GM18508 (cell line): ENCODE results near the gene KHDC4.

Experiments used
- ATAC-seq: cut with Tn5 transposase; IDR thresholded peaks from one replicate; pipeline ENCODE4 v1.9.1; 2021; ENCODE audit warnings: moderate number of reproducible peaks; ENCODE audit not compliant: insufficient read depth, unreplicated experiment

The KHDC4 gene

DNA sequence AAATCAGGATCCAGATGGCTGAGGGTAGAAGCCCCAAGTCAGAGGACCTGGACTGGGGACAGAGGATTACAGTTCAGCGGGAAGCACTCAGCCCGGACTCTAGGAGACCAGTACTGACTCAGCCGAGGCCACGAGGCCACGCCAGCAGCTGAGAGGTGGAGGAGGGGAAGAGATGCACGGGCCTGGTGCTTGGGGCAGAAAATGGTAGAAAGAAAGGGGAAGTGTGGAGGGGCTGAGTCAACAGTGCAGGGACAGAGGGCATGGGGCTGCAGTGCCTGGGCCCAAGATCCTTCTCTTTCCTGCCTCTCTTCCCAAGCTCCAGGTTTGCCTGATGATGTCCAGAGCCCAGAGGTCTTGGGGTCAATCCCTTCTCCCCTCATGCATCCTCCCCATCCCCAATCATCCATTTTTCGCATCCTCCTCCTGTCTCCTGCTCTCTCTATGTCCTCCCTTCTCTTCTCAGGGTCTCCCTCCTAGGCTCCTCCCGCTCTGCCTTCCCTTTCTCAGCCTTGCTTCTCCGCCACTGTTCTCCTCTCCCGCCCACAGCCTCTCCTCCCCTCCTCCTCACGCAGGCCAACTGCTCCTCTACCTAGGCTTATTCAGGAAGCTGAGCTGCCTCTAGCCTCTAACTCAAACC lies 36.4 kb upstream of the KHDC4 start:
- ATAC-seq = no peak

DNA sequence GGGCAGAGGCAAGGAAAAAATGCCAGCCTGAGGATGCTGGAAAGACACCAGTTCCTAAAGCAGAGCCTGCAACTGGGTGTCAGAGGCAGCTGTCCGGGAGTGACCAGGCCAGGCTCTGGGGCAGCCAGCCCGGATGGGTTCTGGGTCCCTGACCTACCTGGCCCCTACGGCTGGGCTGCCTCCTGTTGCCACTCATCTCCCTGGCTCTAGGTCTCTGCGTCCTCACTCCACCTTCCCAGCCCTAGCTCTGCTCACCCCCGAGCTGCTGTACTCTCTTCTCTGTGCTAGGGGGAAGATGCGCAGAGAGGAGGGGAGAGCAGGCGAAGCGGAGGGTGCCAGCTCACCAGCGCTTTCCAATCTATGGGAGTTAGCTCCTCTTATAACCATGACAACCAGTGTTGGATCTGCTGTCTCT lies 35.2 kb upstream of the KHDC4 start:
- no peak for ATAC-seq

DNA sequence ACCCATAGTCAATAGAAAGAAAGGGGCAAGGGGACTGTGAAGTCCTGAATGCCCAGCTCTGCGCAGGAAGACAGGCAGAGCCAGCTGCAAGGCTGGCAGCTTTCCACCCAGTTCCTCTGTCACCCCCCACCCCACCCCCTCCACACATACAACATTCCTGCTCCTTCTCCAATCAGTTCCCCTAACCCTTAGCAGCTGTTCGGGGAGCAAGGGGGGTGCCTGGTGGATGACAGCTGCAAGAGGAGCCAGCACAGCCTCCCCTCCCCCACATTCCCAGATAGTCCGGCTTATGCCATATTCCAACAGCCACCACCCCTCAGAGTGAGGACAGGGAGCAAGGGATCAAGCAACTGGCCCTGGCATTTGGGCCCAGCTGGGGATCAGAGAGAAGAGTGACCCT lies 34.5 kb upstream of the KHDC4 start:
- ATAC-seq = no peak

DNA sequence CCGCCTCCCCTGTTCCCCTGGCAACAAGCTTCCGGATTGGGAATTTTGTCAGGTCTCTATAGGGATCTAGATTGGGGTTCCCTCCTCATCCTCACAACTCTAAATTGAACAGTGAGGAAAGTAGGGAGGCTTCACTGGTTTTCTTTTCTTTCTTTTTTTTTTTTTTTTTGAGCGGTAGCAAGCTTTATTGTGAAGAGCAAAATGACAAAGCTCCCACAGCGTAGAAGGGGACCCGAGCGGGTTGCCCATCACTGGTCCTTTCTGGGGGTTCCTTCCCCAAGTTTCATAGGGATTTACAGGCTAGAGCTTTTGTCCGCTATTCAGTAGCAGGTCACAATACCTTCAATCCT lies 33.8 kb upstream of the KHDC4 start:
- ATAC-seq = no peak

DNA sequence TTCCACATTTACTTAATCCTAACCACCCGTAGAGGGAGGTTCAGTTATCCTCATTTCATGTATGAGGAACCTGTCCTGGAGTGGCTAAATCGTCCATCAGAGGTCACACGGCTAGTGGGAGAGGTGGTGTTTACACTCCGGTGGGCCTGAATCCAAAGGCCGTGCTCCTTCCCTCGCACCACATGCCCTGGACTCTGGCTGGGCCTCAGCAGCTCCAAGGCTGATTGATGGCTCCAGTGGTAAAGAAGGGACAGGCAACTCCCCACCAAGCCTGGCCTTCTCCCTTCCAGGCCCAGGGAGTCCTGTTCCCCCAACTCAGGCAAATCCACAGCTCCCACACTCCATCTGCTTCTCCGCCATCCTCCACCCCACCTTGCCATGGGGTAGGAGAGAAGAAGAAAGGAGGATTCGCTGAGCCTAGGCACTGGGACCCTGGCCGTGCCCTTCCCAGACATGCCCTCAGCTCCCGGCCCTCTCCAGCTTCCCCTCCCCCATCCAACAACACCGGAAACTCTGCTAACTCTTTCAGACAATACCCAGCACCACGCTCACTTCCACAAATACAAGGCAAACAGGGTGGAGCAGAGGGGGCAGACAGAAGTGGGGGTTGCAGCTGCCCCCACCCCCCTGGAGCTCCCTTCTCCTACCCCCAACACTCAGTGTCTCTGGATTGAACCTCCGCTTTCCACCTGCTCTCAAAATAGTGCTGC lies 33.3 kb upstream of the KHDC4 start:
- ATAC-seq = no peak

DNA sequence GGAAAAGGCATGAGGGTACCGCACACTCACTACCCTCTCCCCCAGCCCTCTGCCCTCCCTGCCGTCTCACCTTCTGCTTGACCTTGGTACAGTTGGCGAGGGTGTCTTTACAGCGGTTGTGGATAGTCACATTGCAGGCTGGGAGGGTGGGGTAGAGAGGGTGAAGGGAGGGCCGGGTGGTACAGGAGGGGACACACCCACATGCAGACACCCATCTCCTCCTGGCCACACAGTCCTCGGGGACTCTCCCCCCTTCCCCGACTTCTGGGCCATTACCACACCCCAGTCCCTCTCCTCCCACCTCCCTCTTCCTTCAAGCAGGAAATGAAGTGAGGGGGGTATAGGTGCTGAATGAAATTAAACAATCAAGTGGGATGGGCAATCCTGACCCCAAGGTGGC lies 32.5 kb upstream of the KHDC4 start:
- no peak for ATAC-seq

DNA sequence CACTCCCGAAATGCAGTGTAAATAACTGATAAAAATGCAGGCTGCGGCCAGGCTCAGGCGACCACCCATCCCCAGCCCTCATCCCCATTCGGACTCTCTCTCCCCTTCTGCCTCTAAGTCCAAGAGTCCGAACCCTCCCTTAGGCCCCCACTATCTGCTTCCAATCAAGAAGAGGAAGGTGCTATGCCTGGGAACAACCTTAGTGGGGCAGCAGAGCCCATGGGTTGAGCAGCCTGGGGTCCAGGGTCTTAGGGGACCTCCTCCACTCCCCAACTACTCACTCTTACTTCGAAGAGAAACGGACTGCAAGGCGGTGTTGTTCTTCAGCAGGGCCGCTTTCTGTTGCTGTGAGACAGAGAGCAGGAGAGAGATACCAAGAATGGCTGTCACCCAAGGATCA lies 31.9 kb upstream of the KHDC4 start:
- no peak for ATAC-seq

DNA sequence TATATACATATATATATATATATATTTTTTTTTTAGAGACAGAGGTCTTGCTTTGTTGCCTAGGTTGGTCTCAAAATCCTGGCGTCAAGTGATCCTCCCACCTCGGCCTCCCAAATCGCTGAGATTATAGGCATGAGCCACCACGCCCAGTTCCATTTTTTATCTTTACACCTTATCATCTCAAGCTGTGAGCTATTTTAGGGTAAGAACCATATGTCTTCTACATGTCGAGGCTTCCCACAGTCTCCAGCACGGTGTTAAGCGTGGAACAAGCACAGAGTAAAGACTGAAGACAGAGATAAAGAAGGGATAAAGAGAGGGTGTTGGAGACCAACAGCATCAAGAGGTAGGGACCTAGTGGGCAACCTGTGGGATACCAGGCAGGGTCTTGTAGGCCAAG lies 30.0 kb upstream of the KHDC4 start:
- ATAC-seq = no peak

DNA sequence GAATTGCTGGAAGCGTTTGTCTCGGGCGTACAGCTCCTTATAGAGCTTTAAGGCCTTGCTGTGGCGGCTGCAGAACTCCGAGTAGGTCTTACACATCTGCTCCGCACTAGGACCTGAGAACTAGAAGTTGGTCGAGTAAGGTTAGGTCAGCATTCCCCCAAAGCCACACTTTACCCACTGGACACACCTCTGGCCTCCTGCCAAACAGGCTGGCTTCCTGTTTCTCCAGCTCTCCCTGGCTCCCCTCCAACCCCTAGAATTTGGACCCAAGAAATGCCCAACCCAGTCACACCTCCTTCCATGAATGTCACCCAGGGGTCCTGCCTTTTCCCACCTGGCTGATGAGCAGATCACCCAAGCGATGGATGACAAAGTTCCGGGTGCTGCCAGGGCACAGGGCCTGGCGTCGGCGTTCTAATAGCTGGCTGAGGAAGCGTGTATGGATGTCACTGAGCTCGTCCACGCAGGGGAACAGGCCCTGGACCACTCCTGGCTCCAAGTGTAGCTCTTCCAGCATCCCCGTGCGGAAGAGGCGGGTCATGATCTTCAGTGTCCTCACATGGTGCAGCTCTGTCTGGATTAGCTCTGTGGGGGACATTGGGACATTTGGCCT lies 28.5 kb upstream of the KHDC4 start:
- ATAC-seq = no peak

DNA sequence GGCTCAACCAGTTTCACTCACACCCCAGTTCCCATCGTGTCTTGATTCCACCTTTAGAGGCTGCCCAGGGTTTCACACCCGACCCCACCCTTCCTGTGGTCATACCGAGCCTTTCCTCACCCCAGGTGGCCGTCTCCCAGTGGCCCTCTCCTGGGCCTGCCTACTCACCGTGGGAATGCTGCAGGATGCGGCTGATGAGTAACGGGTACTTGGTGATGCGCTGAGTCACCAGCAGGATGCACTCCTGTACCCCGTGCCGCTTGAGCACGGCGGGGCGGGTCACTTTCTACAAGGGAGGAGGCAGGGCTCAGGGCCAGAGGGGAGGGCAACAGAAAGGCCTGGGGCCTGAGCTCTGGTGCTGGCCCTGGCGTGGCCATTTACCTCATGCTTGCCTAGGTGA lies 27.7 kb upstream of the KHDC4 start:
- ATAC-seq = no peak

DNA sequence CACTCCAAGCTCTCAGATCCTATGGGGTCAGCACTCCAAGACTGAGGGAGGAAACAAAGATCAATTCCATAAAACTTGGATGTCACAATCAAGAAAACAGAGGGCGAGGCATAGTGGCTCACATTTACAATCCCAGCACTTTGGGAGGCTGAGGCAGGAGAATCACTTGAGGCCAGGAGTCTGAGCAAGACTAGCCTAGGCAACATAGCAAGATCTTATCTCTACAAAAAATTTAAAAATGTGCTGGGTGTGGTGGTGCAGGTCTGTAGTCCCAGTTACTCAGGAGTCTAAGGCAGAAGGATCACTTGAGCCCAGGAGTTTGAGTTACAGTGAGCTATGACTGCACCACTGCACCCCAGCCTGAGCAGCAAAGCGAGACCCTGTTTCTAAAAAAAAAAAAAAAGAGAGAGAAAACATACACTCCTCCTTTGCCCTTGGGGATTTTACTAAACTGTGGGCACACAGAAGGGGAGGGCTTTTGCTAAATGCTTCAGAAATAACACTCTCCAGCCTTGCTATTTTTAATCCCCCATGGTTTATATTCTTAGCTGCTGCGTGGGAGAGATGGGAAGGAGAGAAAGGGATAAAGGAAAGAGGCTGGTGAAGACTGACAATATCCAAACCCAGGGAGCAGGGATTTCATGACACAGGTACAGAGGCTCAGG lies 26.0 kb upstream of the KHDC4 start:
- no peak for ATAC-seq

DNA sequence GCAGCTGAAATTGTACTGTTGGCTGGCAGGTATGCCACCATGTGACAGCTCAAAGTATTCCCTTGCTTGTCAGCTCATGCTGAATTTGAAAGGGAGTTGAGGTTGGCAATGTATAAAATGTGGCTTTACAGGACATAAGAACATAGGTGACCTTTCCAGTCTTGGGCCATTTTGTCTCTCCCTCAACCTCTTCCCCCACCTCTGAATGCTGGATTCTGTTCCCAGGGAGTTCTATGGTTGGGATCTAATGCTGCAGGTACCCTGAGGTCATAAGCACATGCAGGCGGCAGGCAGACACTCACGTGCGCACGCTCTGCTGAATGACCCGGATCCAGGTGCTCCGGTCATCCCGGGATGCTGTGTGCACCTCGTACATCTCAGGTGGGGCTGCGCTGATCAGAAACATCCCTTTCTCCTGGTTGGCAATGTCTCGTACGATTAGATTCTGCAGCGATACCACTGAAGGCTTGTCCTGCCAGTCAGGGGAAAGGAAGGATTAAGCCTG lies 23.2 kb upstream of the KHDC4 start:
- ATAC-seq = no peak

DNA sequence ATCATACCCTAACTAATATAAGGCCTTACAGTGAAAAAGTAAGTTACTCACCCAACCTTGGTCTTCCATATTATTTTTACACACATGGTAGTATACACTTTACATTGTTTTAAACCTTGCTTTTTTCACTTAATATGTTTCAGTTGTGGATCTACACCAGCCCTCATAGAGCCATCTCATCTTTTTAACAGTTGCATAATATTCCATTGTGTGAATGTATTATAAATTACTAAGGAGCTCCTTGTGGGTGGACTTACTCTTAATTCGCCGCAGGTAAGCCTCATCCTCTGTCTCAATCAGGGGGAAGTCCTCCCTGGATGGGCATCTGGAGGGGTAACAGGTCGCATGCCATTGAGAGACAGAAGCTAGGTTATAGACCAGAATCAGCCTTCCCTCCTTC lies 20.4 kb upstream of the KHDC4 start:
- no peak for ATAC-seq

DNA sequence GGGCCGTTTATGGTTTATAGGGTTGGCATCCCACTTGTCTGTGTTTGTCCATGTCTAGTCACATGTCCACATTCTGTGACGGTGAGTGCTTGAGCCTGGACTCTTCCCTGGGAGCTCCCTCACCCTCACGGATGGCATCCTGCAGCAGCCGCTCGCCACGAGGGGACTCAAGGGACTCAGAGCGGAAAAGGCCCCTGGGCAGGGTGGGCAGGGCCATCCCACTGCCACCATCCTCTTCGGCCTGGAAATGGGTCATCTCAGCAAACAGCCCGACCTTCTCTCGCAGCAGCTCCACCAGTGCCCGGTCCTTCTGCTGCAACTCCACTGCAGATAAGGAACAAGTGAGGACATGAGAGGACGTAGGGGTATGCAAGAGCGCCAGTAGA lies 18.3 kb upstream of the KHDC4 start:
- no peak for ATAC-seq

DNA sequence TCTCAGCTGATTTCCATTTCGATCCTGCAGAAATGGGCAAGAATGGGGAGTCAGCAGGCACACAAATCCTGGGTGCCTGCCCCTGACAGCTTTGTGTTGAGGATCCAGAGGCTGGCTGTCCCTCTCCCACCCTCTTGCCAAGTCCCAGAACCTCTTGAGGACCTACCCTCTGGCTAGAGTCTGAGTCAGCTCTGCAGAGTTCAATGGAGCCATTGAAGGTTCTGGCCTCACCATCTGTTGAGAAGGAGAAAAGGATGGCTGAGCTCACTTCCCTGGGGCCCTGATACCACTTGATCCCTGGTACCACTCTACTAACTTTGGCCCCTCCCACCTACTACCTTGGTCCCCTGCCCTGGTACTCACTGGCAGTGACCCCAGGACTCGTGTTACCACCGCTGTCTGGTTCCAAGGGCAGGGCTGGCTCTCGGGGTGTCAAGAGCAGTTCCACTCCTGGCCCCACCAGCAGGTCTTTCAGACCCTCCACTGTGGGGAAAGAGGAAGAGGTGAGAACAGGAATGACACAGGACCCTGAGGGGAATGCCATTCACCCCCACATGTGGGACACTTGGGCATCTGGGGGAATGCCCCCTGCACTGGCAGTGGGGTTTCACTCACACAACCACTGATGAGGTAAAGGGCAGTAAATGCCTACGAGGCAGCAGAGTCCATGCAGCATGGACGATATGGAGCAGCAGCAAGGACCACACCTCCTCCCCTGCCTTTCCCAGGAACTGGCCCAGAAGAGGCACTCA lies 17.7 kb upstream of the KHDC4 start:
- no peak for ATAC-seq

DNA sequence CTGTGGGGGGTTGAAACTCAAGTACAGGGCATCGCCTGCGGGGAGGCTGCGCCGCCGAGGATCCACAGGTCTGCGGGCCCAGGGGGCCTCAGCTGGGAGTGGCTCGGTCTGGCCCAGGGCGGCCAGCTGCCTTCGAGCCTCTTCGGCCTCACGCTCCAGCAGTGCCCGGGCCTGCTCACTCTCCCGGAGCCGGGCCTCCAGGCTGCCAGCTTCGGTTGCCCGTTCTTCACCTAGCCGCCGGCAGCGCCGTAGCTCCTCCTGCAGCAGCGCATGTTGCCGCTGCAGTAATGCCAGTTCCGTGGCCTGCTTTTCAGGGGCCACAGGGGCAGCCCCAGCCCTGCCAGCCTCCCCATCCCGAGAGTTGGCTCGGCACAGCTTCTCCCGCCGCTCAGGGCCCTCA lies 16.6 kb upstream of the KHDC4 start:
- no peak for ATAC-seq

DNA sequence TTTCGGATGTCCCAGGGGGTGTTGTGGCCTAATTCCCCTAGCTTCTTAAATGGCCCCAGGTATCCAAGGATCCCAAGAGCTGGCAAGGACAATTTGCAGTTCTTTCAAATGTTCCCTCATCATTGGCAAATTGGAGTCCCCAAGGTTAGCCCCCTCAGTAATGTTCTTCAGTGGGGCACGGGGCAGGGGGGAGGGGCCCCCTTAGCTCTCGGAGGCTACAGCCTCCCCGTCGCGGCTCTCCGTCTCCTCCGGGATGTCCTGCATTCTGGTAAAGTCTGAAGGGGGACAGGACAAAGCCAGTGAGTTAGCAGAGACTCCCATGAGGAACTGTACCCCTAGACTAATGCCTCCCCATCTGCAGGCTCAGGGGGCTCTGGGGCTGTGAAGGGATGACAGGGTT lies 13.5 kb upstream of the KHDC4 start:
- ATAC-seq = no peak

DNA sequence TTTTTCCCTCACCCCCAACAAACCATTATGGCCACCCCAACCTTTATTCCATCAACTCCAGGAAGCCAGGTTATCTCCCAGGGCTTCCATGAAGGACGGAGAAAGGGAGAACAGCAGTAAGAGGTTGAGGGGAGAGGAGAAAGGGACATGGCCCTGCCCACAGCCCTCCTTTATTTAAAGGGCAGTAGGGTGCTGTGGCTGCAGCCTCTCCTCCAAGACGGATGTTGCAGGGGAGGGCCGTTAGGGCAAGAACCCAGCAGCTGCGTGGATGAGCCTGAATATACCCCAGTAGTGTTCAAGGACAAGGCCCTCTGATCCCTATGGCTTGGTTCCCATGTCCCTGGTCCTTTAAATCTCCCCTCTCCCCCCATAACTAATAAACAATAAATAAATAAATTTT lies 13.1 kb upstream of the KHDC4 start:
- no peak for ATAC-seq

DNA sequence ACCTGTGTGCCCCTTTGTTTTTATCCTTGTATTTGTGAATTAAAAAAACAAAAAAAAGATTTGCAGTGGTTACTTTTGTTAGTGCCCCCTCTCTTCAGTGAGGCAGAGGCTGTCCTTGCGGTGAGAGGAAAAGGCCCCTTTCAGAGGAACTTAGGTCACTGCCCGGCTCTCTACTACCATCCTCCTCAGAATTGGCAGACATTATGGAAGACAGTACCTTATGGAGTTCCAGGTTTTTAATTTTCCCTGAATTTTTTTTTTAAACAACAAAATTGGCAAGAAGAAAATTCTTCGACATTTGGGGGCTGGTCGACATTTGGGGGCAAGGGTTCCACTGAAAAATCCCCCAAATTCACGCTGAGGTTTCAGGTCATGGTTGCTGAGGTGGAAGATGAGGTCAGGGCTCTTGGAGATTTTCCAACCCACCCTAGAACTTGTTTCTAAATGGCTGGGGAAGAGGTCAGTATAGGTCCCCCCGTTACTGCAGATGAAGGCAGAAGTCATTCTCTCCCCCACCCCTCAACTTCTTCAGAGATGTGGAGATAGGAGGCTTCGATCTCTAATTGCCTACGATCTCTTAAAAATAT lies 12.5 kb upstream of the KHDC4 start:
- no peak for ATAC-seq

DNA sequence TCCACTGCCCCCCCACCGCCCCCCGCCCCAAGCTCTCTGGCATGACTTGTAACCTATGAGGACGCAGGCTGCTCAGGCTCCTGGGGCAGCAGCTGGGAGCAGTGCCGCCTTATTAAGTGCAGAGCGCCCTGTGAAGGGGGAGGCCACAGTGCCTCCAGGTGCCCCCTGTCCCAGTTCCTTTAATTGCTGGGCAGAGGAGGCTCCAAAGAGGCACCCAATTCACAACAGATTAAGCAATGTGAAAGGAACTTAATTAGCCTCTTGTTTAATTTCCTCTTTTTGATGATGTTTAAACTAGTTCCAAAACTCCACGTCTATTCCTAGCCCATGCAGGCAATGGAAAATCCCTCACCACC lies 10.2 kb upstream of the KHDC4 start:
- no peak for ATAC-seq
